H1 (cell line): ENCODE measurements around the gene CD96. TPM values are rescaled to one million over a fixed set of nuclear protein-coding genes. Genes with fewer than 3 reads are reported as not detected.

ENCODE experiments used
- CTCF ChIA-PET: fragments of 300-600 bp; sonication (Branson Sonifier 250); formaldehyde crosslinking; loops from one replicate; lab custom pipeline; 2021; ENCODE audit not compliant: partially characterized antibody; lab: Charles Lee
- POLR2A ChIA-PET: fragments of 300-600 bp; sonication (Branson Sonifier 250); formaldehyde crosslinking; loops from one replicate; lab custom pipeline; 2021; ENCODE audit warnings: inconsistent platforms; ENCODE audit not compliant: partially characterized antibody; lab: Charles Lee
- DNase-seq, 2 experiments: peaks; one replicate each; pipeline versions ENCODE4 v3.0.0 to v3.0.0-alpha.2; 2010 to 2022; ENCODE audit warnings: low spot score in 2 of 2, low read depth in 1 of 2, mixed read lengths in 1 of 2
- FAIRE-seq: peaks from 2 replicates; lab custom pipeline; 2011; peaks lifted over from hg19 to GRCh38; lab: Jason Lieb, UNC
- H2AFZ ChIP-seq: 2 replicates; pipeline ENCODE4 v1.8.1; 2012; ENCODE audit warnings: low read length, inconsistent platforms
- H2AK5ac ChIP-seq: 2 replicates; pipeline ENCODE4 v1.6.1; 2013; ENCODE audit warnings: low read depth, low read length
- H2BK120ac ChIP-seq: replicated peaks from 2 replicates; pipeline ENCODE3; 2013; ENCODE audit warnings: low read depth, low read length, inconsistent platforms
- H2BK12ac ChIP-seq: 2 replicates; pipeline ENCODE4 v1.6.1; 2013; ENCODE audit warnings: low read depth, low read length
- H2BK15ac ChIP-seq: 2 replicates; pipeline ENCODE4 v1.6.1; 2013; ENCODE audit warnings: low read length
- H2BK20ac ChIP-seq: 2 replicates; pipeline ENCODE4 v1.6.1; 2013; ENCODE audit warnings: low read length
- H2BK5ac ChIP-seq: 2 replicates; pipeline ENCODE4 v1.6.1; 2013; ENCODE audit warnings: low read depth, low read length
- H3K14ac ChIP-seq: 2 replicates; pipeline ENCODE4 v1.6.1; 2013; ENCODE audit warnings: inconsistent platforms; ENCODE audit not compliant: insufficient read length
- H3K18ac ChIP-seq: 2 replicates; pipeline ENCODE4 v1.6.1; 2013; ENCODE audit warnings: low read length; ENCODE audit errors: extremely low read depth
- H3K23ac ChIP-seq: 2 replicates; pipeline ENCODE4 v1.6.1; 2013; ENCODE audit warnings: inconsistent platforms; ENCODE audit not compliant: insufficient read length
- H3K23me2 ChIP-seq: 2 replicates; pipeline ENCODE4 v1.6.1; 2013; ENCODE audit warnings: low read depth, low read length
- H3K27ac ChIP-seq: 2 replicates; pipeline ENCODE4 v1.6.1; 2011; ENCODE audit warnings: low read depth, low read length, inconsistent platforms
- H3K27me3 ChIP-seq, 4 experiments: replicated peaks in 1 of 4; 1 replicate in 1 of 4; 2 replicates in 3 of 4; pipeline versions ENCODE4 v1.6.1 to v1.8.1; 2011 to 2013; ENCODE audit warnings: low read length in 3 of 4, mild to moderate bottlenecking in 3 of 4, inconsistent platforms in 2 of 4, mixed read lengths in 2 of 4, moderate library complexity in 1 of 4; ENCODE audit not compliant: control insufficient read depth in 3 of 4, insufficient read depth in 3 of 4; ENCODE audit errors: extremely low read depth in 1 of 4
- H3K36me3 ChIP-seq, 4 experiments: 2 replicates each; pipeline versions ENCODE4 v1.6.1 to v1.8.1; 2011 to 2013; ENCODE audit warnings: mild to moderate bottlenecking in 4 of 4, low read length in 3 of 4, moderate library complexity in 2 of 4, control low read depth in 1 of 4, inconsistent platforms in 1 of 4; ENCODE audit not compliant: insufficient read depth in 4 of 4, control insufficient read depth in 2 of 4
- H3K4ac ChIP-seq: replicated peaks from 2 replicates; pipeline ENCODE3; 2013; ENCODE audit warnings: low read length, low read depth, mixed read lengths, inconsistent platforms; ENCODE audit not compliant: insufficient read length
- H3K4me1 ChIP-seq, 4 experiments: replicated peaks in 1 of 4; 1 replicate in 1 of 4; 2 replicates in 3 of 4; pipeline versions ENCODE4 v1.6.1 to v1.8.1; 2011 to 2013; ENCODE audit warnings: low read length in 3 of 4, inconsistent platforms in 2 of 4, mixed read lengths in 1 of 4; ENCODE audit not compliant: insufficient read depth in 4 of 4, control insufficient read depth in 3 of 4
- H3K4me2 ChIP-seq, 2 experiments: 2 replicates each; pipeline versions ENCODE4 v1.6.1 to v1.8.1; 2011 to 2013; ENCODE audit warnings: low read depth in 2 of 2, low read length in 2 of 2, control low read depth in 1 of 2, inconsistent platforms in 1 of 2, mild to moderate bottlenecking in 1 of 2; ENCODE audit not compliant: insufficient read depth in 1 of 2
- H3K4me3 ChIP-seq, 4 experiments: fragments of 200-600, 300-600 bp in 1 of 4; sonication (generic), shearing (Covaris generic), sonication (Bioruptor Twin) in 1 of 4; 2 replicates each; pipeline versions ENCODE4 v1.5.1 to v1.8.1; 2011 to 2016; ENCODE audit warnings: low read length in 4 of 4, low read depth in 3 of 4, control low read depth in 2 of 4, inconsistent platforms in 2 of 4, mild to moderate bottlenecking in 2 of 4, mixed read lengths in 1 of 4, moderate library complexity in 1 of 4; ENCODE audit not compliant: insufficient read depth in 2 of 4; ENCODE audit errors: extremely low read depth in 1 of 4
- H3K56ac ChIP-seq: replicated peaks from 2 replicates; pipeline ENCODE3; 2013; ENCODE audit warnings: low read depth, mild to moderate bottlenecking, mixed read lengths, low read length, inconsistent platforms; ENCODE audit not compliant: insufficient read length
- H3K79me1 ChIP-seq: 2 replicates; pipeline ENCODE4 v1.6.1; 2013; ENCODE audit warnings: low read depth, low read length, control low read depth
- H3K79me2 ChIP-seq, 2 experiments: 2 replicates each; pipeline versions ENCODE4 v1.6.1 to v1.8.1; 2012 to 2013; ENCODE audit warnings: low read length in 2 of 2, mild to moderate bottlenecking in 2 of 2, inconsistent platforms in 1 of 2; ENCODE audit not compliant: insufficient read depth in 2 of 2, control insufficient read depth in 1 of 2
- H3K9ac ChIP-seq, 4 experiments: replicated peaks in 1 of 4; 1 replicate in 1 of 4; 2 replicates in 3 of 4; pipeline versions ENCODE4 v1.6.1 to v1.8.1; 2011 to 2013; ENCODE audit warnings: low read depth in 3 of 4, low read length in 3 of 4, control low read depth in 2 of 4, mild to moderate bottlenecking in 2 of 4, moderate library complexity in 2 of 4, inconsistent platforms in 1 of 4; ENCODE audit errors: extremely low read depth in 1 of 4
- H3K9me3 ChIP-seq, 2 experiments: 2 replicates each; pipeline versions ENCODE4 v1.6.1 to v1.8.1; 2012 to 2013; ENCODE audit warnings: mild to moderate bottlenecking in 2 of 2, moderate library complexity in 2 of 2, control low read depth in 1 of 2, inconsistent platforms in 1 of 2, low read depth in 1 of 2, low read length in 1 of 2, mixed read lengths in 1 of 2; ENCODE audit not compliant: insufficient read depth in 2 of 2
- H4K20me1 ChIP-seq, 2 experiments: replicated peaks in 1 of 2; 2 replicates each; pipeline versions ENCODE3 to v1.8.1; 2011 to 2013; ENCODE audit warnings: inconsistent platforms in 2 of 2, low read length in 2 of 2, mild to moderate bottlenecking in 1 of 2; ENCODE audit not compliant: insufficient read depth in 2 of 2, control insufficient read depth in 1 of 2
- H4K5ac ChIP-seq: 2 replicates; pipeline ENCODE4 v1.6.1; 2013; ENCODE audit warnings: low read length, low read depth, mixed read lengths, inconsistent platforms; ENCODE audit not compliant: insufficient read length
- H4K8ac ChIP-seq: 2 replicates; pipeline ENCODE4 v1.8.0; 2013; ENCODE audit warnings: mild to moderate bottlenecking, moderate library complexity, low read length, inconsistent platforms; ENCODE audit not compliant: insufficient read depth; ENCODE audit errors: extremely low read depth
- H4K91ac ChIP-seq: replicated peaks from 2 replicates; pipeline ENCODE3; 2013; ENCODE audit warnings: low read length, mixed read lengths, inconsistent platforms; ENCODE audit not compliant: insufficient read length
- ASH2L ChIP-seq: fragments of 200-600, 300-600 bp; sonication (generic); IDR thresholded peaks from one replicate; pipeline ENCODE4 v1.7.1; 2017; ENCODE audit warnings: low read length
- BRCA1 ChIP-seq: IDR thresholded peaks from 2 replicates; pipeline ENCODE4 v1.6.1; 2012; ENCODE audit warnings: low read depth, low read length, improper control_type of control experiment
- CBX5 ChIP-seq: fragments of 300-800, 300-1000 bp; sonication (generic); IDR thresholded peaks from 2 replicates; pipeline ENCODE4 v1.7.1; 2016; ENCODE audit warnings: antibody characterized with exemption, low read length, low read depth
- FOSL1 ChIP-seq: IDR thresholded peaks from 2 replicates; pipeline ENCODE4 v1.6.1; 2011; ENCODE audit warnings: mild to moderate bottlenecking, low read depth, low read length, moderate library complexity; ENCODE audit not compliant: insufficient read depth
- NANOG ChIP-seq: IDR thresholded peaks from 2 replicates; pipeline ENCODE4 v1.6.1; 2011; ENCODE audit warnings: low read length, low read depth, mild to moderate bottlenecking, inconsistent platforms; ENCODE audit not compliant: insufficient read depth, poor library complexity, severe bottlenecking
- NRF1 ChIP-seq: IDR thresholded peaks from 2 replicates; pipeline ENCODE4 v1.6.1; 2011; ENCODE audit warnings: mild to moderate bottlenecking, low read depth, low read length, improper control_type of control experiment
- SAP30 ChIP-seq: fragments of 300-600 bp; sonication (generic); IDR thresholded peaks from 2 replicates; pipeline ENCODE4 v1.7.1; 2012; ENCODE audit warnings: low read length, moderate library complexity, mild to moderate bottlenecking, inconsistent platforms; ENCODE audit not compliant: insufficient read depth, insufficient replicate concordance
- WGBS, 2 experiments: shearing (Covaris generic) in 1 of 2; methylation state at CpG; one replicate each; pipeline versions ENCODE4 v1.1.6 to v1.1.7; 2013 to 2015; ENCODE audit warnings: low lambda C conversion rate in 2 of 2, mixed read lengths in 2 of 2, inconsistent platforms in 1 of 2, low coverage in 1 of 2, missing lambda C conversion rate in 1 of 2; ENCODE audit not compliant: insufficient replicate concordance in 2 of 2, insufficient coverage in 1 of 2, insufficient read length in 1 of 2; ENCODE audit errors: extremely low coverage in 1 of 2, missing lambda C conversion rate in 1 of 2; 5-methylcytosine and 5-hydroxymethylcytosine counted together
- polyA plus RNA-seq, 7 experiments: library from polyadenylated mRNA; depleted of rRNA in 3 of 7; stranded (reverse) in 5 of 7; unstranded in 2 of 7; fragments of >200 nt in 5 of 7; fragments of 200-250 nt in 2 of 7; gene quantifications; 1 replicate in 5 of 7; 2 replicates in 1 of 7; 4 replicates in 1 of 7; pipeline versions ENCODE4 v1.2.1 to v1.2.3, GENCODE V29; 2011 to 2013; ENCODE audit warnings: missing spikeins in 2 of 7, mixed read lengths in 2 of 7
- total RNA-seq: library from RNA; stranded (reverse); fragmentation: NEBNext Ultra II Directional; extraction: Animal tissue kit (Norgen Biotek cat#: 25700); gene quantifications from 2 replicates; pipeline ENCODE4 v1.2.1, GENCODE V29; 2021
- TF ChIP-seq, protein P1 (sequence below): IDR thresholded peaks from 2 replicates; pipeline ENCODE4 v1.6.1; 2011; ENCODE audit warnings: low read length, improper control_type of control experiment
- TF ChIP-seq, protein P2 (sequence below): IDR thresholded peaks from 2 replicates; pipeline ENCODE4 v1.6.1; 2012; ENCODE audit warnings: low read length, inconsistent platforms

Gene CD96
- total and polyA plus RNA-seq, 2 of the 8 experiments (the other 6 are each of a cell fraction or from before 2014, with no cell fraction given), result not detected

DNA sequence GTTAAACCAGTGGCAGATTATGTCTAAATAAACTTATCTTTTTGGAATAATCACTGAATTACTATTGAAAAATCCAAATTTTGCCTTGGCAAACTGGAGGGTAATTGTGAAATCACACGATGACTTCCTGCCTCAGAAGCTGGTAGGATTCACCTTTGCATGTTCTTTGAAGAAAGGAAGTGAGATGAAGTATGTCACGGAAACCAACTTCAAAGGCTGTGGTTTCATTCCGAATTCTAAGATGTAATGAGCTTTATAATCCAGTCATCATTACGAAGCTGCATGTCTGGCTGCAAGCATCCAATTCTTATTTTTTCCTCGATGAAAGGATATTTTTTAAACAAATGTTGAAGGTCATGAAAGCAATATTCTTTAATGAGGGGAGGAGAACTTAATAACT, 68.2 kb downstream of the CD96 start:
- Histone ChIP-seq H3K36me3 (no peaks in the 10 kb centered on the region), H2AK5ac (no peak overlapping the region), H3K4me1 (no peaks in the 10 kb centered on the region), H3K14ac (no peak overlapping the region), H3K23ac (no peak overlapping the region), H2BK120ac (no peak overlapping the region), H3K18ac (no peak overlapping the region), H2AFZ (no peak overlapping the region), H3K9ac (no peak overlapping the region), H3K4me2 (no peak overlapping the region), H2BK12ac (no peak overlapping the region), H3K4ac (no peak overlapping the region), H4K20me1 (no peaks in the 10 kb centered on the region), H3K79me2 (no peaks in the 10 kb centered on the region), H3K27ac (no peak overlapping the region), H3K9me3 (no peaks in the 10 kb centered on the region), H2BK15ac (no peak overlapping the region), H3K79me1 (no peaks in the 10 kb centered on the region), H3K27me3 (no peaks in the 10 kb centered on the region), H4K5ac (no peak overlapping the region), H2BK5ac (no peak overlapping the region), H3K23me2 (no peaks in the 10 kb centered on the region), H4K8ac (no peak overlapping the region), H3K4me3 (no peak overlapping the region), H2BK20ac (no peak overlapping the region), H4K91ac (no peak overlapping the region), H3K56ac (no peak overlapping the region)
- TF ChIP-seq CBX5 (no peak), FOSL1 (no peak), NRF1 (no peak), NANOG (no peak), BRCA1 (no peak), SAP30 (no peak), ASH2L (no peak)
- TF ChIP-seq, protein P1, sequence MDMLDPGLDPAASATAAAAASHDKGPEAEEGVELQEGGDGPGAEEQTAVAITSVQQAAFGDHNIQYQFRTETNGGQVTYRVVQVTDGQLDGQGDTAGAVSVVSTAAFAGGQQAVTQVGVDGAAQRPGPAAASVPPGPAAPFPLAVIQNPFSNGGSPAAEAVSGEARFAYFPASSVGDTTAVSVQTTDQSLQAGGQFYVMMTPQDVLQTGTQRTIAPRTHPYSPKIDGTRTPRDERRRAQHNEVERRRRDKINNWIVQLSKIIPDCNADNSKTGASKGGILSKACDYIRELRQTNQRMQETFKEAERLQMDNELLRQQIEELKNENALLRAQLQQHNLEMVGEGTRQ, result no peak
- TF ChIP-seq, protein P2, sequence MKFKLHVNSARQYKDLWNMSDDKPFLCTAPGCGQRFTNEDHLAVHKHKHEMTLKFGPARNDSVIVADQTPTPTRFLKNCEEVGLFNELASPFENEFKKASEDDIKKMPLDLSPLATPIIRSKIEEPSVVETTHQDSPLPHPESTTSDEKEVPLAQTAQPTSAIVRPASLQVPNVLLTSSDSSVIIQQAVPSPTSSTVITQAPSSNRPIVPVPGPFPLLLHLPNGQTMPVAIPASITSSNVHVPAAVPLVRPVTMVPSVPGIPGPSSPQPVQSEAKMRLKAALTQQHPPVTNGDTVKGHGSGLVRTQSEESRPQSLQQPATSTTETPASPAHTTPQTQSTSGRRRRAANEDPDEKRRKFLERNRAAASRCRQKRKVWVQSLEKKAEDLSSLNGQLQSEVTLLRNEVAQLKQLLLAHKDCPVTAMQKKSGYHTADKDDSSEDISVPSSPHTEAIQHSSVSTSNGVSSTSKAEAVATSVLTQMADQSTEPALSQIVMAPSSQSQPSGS, result no peak
- FAIRE-seq, result no peak
- POLR2A ChIA-PET, result no interaction called here
- CTCF ChIA-PET, result interaction anchor here (1.1 kb wide), 1 partner anchor 15 kb away, joined by 3 read pairs; the partner anchor contains the start of gene ZBED2
- 86% methylated on average over 5 of the region's 5 CpGs; no CpG with 5 or more reads in 1 of the 2 experiments for WGBS, 2 experiments
- DNase-seq, result no peak
